Smooth muscle cell of the brain vasculature (primary cell): ENCODE results near the gene SRPK2.

Experiments used
- DNase-seq: peaks from one replicate; pipeline ENCODE4 v3.0.0-alpha.2; 2012; ENCODE audit warnings: low read depth, low spot score

Gene SRPK2

GRCh38 chr7:105101864-105102263, 286.9 kb downstream of the SRPK2 start:
- DNase-seq: peak; percentile 33

GRCh38 chr7:105098863-105099515, 289.7 kb downstream of the SRPK2 start:
- no peak for DNase-seq

GRCh38 chr7:105097619-105098018, 291.1 kb downstream of the SRPK2 start:
- DNase-seq: peak; percentile 37

GRCh38 chr7:105096306-105096705, 292.4 kb downstream of the SRPK2 start:
- no peak for DNase-seq

GRCh38 chr7:105094966-105095365, 293.8 kb downstream of the SRPK2 start:
- DNase-seq: no peak

- DNase-seq: no peak
Observed at GRCh38 chr7:105088456-105088855, 300.3 kb downstream of the SRPK2 start.

GRCh38 chr7:105087981-105088380, 300.7 kb downstream of the SRPK2 start:
- DNase-seq: no peak

- no peak for DNase-seq
Observed at GRCh38 chr7:105086850-105087249, 301.9 kb downstream of the SRPK2 start.

GRCh38 chr7:105084581-105084980, 304.1 kb downstream of the SRPK2 start:
- DNase-seq: no peak

- DNase-seq: no peak
Observed at GRCh38 chr7:105079348-105079747, 309.4 kb downstream of the SRPK2 start.

- DNase-seq: no peak
Observed at GRCh38 chr7:105073143-105073542, 315.6 kb downstream of the SRPK2 start.

- no peak for DNase-seq
Observed at GRCh38 chr7:105068886-105069285, 319.8 kb downstream of the SRPK2 start.

- no peak for DNase-seq
Observed at GRCh38 chr7:105067691-105068090, 321.0 kb downstream of the SRPK2 start.
